ENCODE results near the gene LRG1. TPM values are rescaled to one million over a fixed set of nuclear protein-coding genes. Genes with fewer than 3 reads are reported as not detected.

LRG1 gene
- total and polyA plus RNA-seq, 2 experiments from 2014 or later: 0.21 to 0.45 TPM

DNA sequence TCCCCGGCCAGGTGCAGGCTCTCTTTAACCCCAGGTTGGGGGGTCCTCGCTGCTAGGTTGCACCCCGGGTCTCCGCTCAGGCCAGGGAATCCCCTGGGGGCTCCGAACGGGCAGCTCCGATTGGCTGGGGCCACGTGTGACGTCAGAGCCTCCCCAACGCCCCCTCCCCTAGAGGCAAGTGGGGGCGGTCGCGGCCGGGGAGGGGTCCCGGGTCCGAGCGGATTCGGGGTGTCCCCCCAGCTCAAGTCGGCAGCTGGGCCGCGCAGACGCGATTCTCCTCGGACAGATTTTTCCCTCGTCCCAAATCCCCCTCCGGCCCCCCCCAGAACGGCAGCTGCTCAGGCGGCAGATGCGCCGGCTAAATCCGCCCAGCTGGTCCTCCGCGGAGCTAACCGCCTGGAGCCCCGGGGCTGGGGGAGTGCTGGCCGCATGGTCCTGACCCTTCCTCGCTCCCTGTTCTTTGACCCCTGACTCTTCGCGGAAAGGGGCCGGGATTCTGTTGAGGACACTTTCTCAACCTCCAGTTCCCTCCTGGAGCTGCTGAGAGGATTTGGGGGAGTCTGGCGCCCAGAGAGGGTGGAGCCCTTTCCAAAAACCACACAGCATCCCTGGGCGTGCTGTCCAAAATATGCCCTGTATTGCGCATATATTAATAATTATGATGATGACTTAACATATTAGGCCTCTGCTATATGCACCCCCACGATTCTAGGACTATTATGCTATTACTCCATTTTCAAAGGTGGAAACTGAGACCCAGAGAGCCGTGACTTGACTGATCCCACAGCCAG is 45.0 kb upstream of the LRG1 start:
- H3K9me2 ChIP-seq (ENCODE audit: insufficient read depth): no peaks in the 10 kb centered on the region
- H3K4me3 ChIP-seq: peak overlapping the region; percentile 87
- no peaks in the 10 kb centered on the region; the same call in 1 of the 2 replicates for H4K20me1 ChIP-seq (replicated peaks; ENCODE audit: insufficient read depth)
- peaks cover 15% of the 10 kb centered on the region for H3K4me1 ChIP-seq (ENCODE audit: insufficient read depth)
- Mint-ChIP-seq H3K9me3 (no peaks in the 10 kb centered on the region), H3K27ac (no peak overlapping the region), H3K4me1 (peaks cover 17% of the 10 kb centered on the region), H3K4me3 (peak overlapping the region; percentile 69), H3K36me3 (ENCODE audit: low read depth) (no peaks in the 10 kb centered on the region), H3K27me3 (ENCODE audit: insufficient read depth, low read depth, poor library complexity) (peaks cover 21% of the 10 kb centered on the region)
- H3K4me2 ChIP-seq: peak overlapping the region; percentile 86
- peak overlapping the region; percentile 83 for H2AFZ ChIP-seq
- ATAC-seq (peak; percentile 25), DNase-seq (ENCODE audit: low spot score) (peak; percentile 74)
- H3K27me3 ChIP-seq (ENCODE audit: insufficient read depth): peaks cover 35% of the 10 kb centered on the region
- H3K79me2 ChIP-seq (replicated peaks; ENCODE audit: insufficient read depth): peaks cover 2% of the 10 kb centered on the region; the same call in 1 of the 2 replicates
- H3F3A ChIP-seq (replicated peaks; ENCODE audit: low read depth): peaks cover 12% of the 10 kb centered on the region; the same call in 1 of the 2 replicates
- TF ChIP-seq ZNF331 (CRISPR knock-in tag; IDR thresholded peaks at IDR 0.05; ENCODE audit: low read depth) (no peak), CREB1 (CRISPR knock-in tag; IDR thresholded peaks at IDR 0.05; ENCODE audit: low read depth) (peak; percentile 91), EZH2 (IDR thresholded peaks at IDR 0.05; ENCODE audit: low read depth, unreplicated experiment) (peak; percentile 14)
- no peak overlapping the region for H3K27ac ChIP-seq (ENCODE audit: low read depth)
- no peaks in the 10 kb centered on the region for H3K36me3 ChIP-seq (ENCODE audit: insufficient read depth)

DNA sequence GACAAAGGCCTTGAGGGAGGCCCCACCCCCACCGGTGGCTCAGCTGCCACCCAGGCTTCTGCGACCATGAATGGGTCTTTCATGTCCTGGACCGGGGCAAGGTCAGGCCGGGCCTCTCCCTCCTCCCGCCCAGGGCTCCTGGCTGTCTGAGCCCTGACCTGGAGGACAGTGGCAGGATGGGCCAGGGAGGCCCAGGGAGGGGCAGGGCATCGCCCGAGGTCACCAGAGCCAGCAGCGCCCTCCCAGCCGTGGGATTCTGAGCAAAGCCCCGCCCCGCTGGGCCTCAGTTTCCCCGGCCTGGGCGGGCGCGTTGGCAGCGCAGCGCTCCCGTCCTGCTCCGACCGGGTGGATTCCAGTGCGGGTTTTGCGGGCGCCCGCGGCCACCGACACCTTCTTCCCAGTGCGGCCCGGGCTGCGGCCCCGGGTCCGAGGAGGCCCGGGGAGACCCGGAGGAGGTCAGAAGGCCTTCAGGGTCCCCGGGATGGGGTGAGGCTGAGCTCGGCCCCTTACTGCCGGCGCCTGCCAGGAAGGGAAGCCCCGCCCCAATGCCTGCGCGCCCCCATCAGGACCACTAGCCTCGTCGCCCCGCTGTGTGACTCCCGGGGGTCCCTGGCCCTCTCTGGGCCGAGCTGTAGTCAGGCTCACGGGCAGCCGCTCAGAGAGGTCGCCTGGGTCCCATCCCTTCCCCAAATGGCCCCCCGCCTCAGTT is 44.3 kb upstream of the LRG1 start:
- H3K4me1 Mint-ChIP-seq: peaks cover 20% of the 10 kb centered on the region
- DNase-seq (ENCODE audit: low spot score): peak; percentile 66
- no peak for TF ChIP-seq NANOG (IDR thresholded peaks at IDR 0.05; ENCODE audit: borderline replicate concordance)
- TF ChIP-seq, protein P1, sequence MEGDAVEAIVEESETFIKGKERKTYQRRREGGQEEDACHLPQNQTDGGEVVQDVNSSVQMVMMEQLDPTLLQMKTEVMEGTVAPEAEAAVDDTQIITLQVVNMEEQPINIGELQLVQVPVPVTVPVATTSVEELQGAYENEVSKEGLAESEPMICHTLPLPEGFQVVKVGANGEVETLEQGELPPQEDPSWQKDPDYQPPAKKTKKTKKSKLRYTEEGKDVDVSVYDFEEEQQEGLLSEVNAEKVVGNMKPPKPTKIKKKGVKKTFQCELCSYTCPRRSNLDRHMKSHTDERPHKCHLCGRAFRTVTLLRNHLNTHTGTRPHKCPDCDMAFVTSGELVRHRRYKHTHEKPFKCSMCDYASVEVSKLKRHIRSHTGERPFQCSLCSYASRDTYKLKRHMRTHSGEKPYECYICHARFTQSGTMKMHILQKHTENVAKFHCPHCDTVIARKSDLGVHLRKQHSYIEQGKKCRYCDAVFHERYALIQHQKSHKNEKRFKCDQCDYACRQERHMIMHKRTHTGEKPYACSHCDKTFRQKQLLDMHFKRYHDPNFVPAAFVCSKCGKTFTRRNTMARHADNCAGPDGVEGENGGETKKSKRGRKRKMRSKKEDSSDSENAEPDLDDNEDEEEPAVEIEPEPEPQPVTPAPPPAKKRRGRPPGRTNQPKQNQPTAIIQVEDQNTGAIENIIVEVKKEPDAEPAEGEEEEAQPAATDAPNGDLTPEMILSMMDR (conservative IDR thresholded peaks at IDR 0.05; ENCODE audit: low read depth in 2 of 2): no peak
- TF ChIP-seq, protein P2, sequence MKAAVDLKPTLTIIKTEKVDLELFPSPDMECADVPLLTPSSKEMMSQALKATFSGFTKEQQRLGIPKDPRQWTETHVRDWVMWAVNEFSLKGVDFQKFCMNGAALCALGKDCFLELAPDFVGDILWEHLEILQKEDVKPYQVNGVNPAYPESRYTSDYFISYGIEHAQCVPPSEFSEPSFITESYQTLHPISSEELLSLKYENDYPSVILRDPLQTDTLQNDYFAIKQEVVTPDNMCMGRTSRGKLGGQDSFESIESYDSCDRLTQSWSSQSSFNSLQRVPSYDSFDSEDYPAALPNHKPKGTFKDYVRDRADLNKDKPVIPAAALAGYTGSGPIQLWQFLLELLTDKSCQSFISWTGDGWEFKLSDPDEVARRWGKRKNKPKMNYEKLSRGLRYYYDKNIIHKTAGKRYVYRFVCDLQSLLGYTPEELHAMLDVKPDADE (IDR thresholded peaks at IDR 0.05): no peak
- TF ChIP-seq, protein P3, sequence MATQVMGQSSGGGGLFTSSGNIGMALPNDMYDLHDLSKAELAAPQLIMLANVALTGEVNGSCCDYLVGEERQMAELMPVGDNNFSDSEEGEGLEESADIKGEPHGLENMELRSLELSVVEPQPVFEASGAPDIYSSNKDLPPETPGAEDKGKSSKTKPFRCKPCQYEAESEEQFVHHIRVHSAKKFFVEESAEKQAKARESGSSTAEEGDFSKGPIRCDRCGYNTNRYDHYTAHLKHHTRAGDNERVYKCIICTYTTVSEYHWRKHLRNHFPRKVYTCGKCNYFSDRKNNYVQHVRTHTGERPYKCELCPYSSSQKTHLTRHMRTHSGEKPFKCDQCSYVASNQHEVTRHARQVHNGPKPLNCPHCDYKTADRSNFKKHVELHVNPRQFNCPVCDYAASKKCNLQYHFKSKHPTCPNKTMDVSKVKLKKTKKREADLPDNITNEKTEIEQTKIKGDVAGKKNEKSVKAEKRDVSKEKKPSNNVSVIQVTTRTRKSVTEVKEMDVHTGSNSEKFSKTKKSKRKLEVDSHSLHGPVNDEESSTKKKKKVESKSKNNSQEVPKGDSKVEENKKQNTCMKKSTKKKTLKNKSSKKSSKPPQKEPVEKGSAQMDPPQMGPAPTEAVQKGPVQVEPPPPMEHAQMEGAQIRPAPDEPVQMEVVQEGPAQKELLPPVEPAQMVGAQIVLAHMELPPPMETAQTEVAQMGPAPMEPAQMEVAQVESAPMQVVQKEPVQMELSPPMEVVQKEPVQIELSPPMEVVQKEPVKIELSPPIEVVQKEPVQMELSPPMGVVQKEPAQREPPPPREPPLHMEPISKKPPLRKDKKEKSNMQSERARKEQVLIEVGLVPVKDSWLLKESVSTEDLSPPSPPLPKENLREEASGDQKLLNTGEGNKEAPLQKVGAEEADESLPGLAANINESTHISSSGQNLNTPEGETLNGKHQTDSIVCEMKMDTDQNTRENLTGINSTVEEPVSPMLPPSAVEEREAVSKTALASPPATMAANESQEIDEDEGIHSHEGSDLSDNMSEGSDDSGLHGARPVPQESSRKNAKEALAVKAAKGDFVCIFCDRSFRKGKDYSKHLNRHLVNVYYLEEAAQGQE (IDR thresholded peaks at IDR 0.05; ENCODE audit: unreplicated experiment): no peak
- no peak for TF ChIP-seq EZH2 (IDR thresholded peaks at IDR 0.05; ENCODE audit: low read depth, unreplicated experiment)
- TF ChIP-seq JUNB (IDR thresholded peaks at IDR 0.05; ENCODE audit: unreplicated experiment): no peak
- TF ChIP-seq EZH2phosphoT487 (IDR thresholded peaks at IDR 0.05; ENCODE audit: unreplicated experiment): no peak
- no peak for TF ChIP-seq CREB1 (CRISPR knock-in tag; IDR thresholded peaks at IDR 0.05; ENCODE audit: low read depth)
- no peak for TF ChIP-seq ZNF331 (CRISPR knock-in tag; IDR thresholded peaks at IDR 0.05; ENCODE audit: low read depth)

More for the DNA sequence above, 44.3 kb upstream of the LRG1 start:
- no peak overlapping the region for H3K27ac ChIP-seq (ENCODE audit: low read depth)
- no peak overlapping the region for H3K27ac Mint-ChIP-seq
- peaks cover 15% of the 10 kb centered on the region for H3K4me1 ChIP-seq (ENCODE audit: insufficient read depth)
- H3K27me3 Mint-ChIP-seq (ENCODE audit: insufficient read depth, low read depth, poor library complexity): peaks cover 23% of the 10 kb centered on the region
- H3K36me3 Mint-ChIP-seq (ENCODE audit: low read depth): no peaks in the 10 kb centered on the region
- peak overlapping the region; percentile 87 for H3K4me3 ChIP-seq
- ATAC-seq: peak; percentile 51
- H3K9me2 ChIP-seq (ENCODE audit: insufficient read depth): no peaks in the 10 kb centered on the region
- H3K36me3 ChIP-seq (ENCODE audit: insufficient read depth): no peaks in the 10 kb centered on the region
- peaks cover 35% of the 10 kb centered on the region for H3K27me3 ChIP-seq (ENCODE audit: insufficient read depth)
- no peaks in the 10 kb centered on the region for H3K9me3 Mint-ChIP-seq
- H3K79me2 ChIP-seq (replicated peaks; ENCODE audit: insufficient read depth): peaks cover 5% of the 10 kb centered on the region; the same call in 1 of the 2 replicates
- no peaks in the 10 kb centered on the region; the same call in 1 of the 2 replicates for H4K20me1 ChIP-seq (replicated peaks; ENCODE audit: insufficient read depth)
- peak overlapping the region; percentile 69 for H3K4me3 Mint-ChIP-seq
- H3F3A ChIP-seq (replicated peaks; ENCODE audit: low read depth): peaks cover 12% of the 10 kb centered on the region; the same call in 1 of the 2 replicates
- H2AFZ ChIP-seq: peak overlapping the region; percentile 83
- H3K4me2 ChIP-seq: peak overlapping the region; percentile 86

Measured in GM23338 (cell line).